Measurements from ENCODE around the gene SRP9.
"Not testable (repeated sequence)": the region's sequence is repeated elsewhere in the genome, so short reads cannot be mapped to it uniquely, and the experiment has no call there.

DNA sequence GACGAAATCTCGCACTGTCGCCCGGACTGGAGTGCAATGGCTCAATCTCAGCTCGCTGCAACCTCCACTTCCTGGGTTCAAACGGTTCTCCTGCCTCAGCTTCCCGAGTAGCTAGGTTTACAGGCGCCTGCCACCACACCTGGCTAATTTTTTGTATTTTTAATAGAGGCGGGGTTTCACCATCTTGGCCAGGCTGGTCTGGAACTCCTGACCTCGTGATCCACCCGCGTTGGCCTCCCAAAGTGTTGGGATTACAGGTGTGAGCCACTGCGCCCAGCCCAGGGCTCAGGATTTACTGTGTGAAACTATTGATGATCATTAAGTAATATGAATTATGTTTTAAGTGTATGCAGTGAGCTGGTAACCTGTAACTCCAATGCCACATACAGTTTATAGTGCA lies 1.5 kb downstream of the SRP9 start:
- TF ChIP-seq CTCF, EZH2phosphoT487, EZH2 (IDR thresholded peaks at IDR 0.05): not testable (repeated sequence)
